Upper lobe of left lung (tissue), 6 donors: ENCODE data around the gene GALNT11. TPM values are rescaled to one million over a fixed set of nuclear protein-coding genes. Genes with fewer than 3 reads are reported as not detected.
"Not testable (repeated sequence)": the region's sequence is repeated elsewhere in the genome, so short reads cannot be mapped to it uniquely, and the experiment has no call there.

Experiments
- ATAC-seq, 2 donors: fragments of 200-7000 bp; cut with Tn5 transposase; one replicate each; pipeline ENCODE4 v1.9.1; 2022; ENCODE audit warnings: mild to moderate bottlenecking in 2 of 2, moderate library complexity in 2 of 2; ENCODE audit not compliant: low FRiP score in 2 of 2
- DNase-seq, 2 donors: peaks; one replicate each; pipeline ENCODE4 v3.0.0-alpha.2; 2019 to 2020
- H3K27ac ChIP-seq, 4 donors: fragments of 200-600 bp; sonication (generic); one replicate each; pipeline ENCODE4 v1.5.1; 2016 to 2019
- H3K27me3 ChIP-seq, 4 donors: fragments of 200-600 bp; sonication (generic); one replicate each; pipeline ENCODE4 v1.5.1; 2017 to 2019
- H3K36me3 ChIP-seq, 4 donors: fragments of 200-600 bp; sonication (generic); one replicate each; pipeline ENCODE4 v1.5.1; 2016 to 2019
- H3K4me1 ChIP-seq, 4 donors: fragments of 200-600 bp; sonication (generic); one replicate each; pipeline ENCODE4 v1.5.1; 2018 to 2019
- H3K4me3 ChIP-seq, 4 donors: fragments of 200-600 bp; sonication (generic); one replicate each; pipeline ENCODE4 v1.5.1; 2017 to 2019; ENCODE audit warnings: mild to moderate bottlenecking in 2 of 4, moderate library complexity in 1 of 4
- H3K9me3 ChIP-seq, 4 donors: fragments of 200-600 bp; sonication (generic); one replicate each; pipeline ENCODE4 v1.5.1; 2018 to 2019
- EP300 ChIP-seq, 4 donors: sonication (generic); formaldehyde crosslinking; IDR thresholded peaks; one replicate each; pipeline ENCODE4 v1.5.1; 2017; ENCODE audit warnings: antibody characterized with exemption in 4 of 4, control low read depth in 2 of 4
- POLR2A ChIP-seq, 4 donors: fragments of 450-650 bp; IDR thresholded peaks; one replicate each; pipeline ENCODE4 v1.5.1; 2016 to 2017; ENCODE audit warnings: antibody characterized with exemption in 4 of 4, mild to moderate bottlenecking in 2 of 4
- POLR2AphosphoS5 ChIP-seq, 2 donors: sonication (generic); formaldehyde crosslinking; IDR thresholded peaks; one replicate each; pipeline ENCODE4 v1.5.1; 2017; ENCODE audit warnings: antibody characterized with exemption in 2 of 2
- WGBS, 2 donors: methylation state at CpG; one replicate each; pipeline ENCODE4 v1.1.5; 2017 to 2018; 5-methylcytosine and 5-hydroxymethylcytosine counted together
- total RNA-seq, 6 donors: library from RNA; depleted of rRNA in 4 of 6; stranded (reverse); fragments of >200 nt in 4 of 6; gene quantifications; one replicate each; pipeline versions ENCODE4 v1.1.0 to v1.2.1, GENCODE V29; 2016 to 2021
- TF ChIP-seq, protein P1 (sequence below), 6 experiments: fragments of 450-650 bp in 4 of 6; fragments of 200-600 bp in 2 of 6; sonication (generic) in 2 of 6; IDR thresholded peaks; one replicate each; pipeline ENCODE4 v1.5.1; 2016 to 2019; ENCODE audit warnings: antibody characterized with exemption in 6 of 6
- donor health status: DM: no; HTN: no; CAD: no; lungs with moderate emphysema.
- donor health status: DM: no; HTN: yes; CAD: no; lungs with severe emphysema.

GALNT11 gene
- total RNA-seq, 6 donors from 2014 or later, result 31.2 to 63.8 (median 43.2) TPM

DNA sequence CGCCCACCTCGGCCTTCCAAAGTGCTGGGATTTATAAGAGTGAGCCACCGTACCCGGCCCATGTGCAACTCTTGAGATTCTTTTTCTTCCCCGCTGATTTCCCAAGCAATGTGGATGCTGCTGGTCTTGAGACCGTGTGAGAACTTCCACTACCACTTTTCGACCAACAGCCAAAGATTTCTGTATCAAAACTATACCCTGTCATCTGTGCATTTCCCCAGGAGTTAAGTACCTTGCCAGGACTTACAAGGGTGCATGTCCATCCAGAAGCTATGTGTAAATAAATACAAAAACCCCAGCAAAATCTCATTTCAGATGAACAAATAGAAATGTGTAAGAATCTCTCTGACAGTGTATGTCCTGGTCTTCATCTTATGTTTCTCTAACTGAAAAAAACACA is 9.9 kb upstream of the GALNT11 start:
- Histone ChIP-seq H3K36me3 (no peaks in the 10 kb centered on the region), H3K27me3 (no peaks in the 10 kb centered on the region), H3K4me1 (no peaks in the 10 kb centered on the region), H3K27ac (no peak overlapping the region), H3K9me3 (no peaks in the 10 kb centered on the region), H3K4me3 (no peak overlapping the region)
- DNase-seq (no peak), ATAC-seq (no peak)
- TF ChIP-seq POLR2AphosphoS5 (IDR thresholded peaks at IDR 0.05) (no peak), POLR2A (IDR thresholded peaks at IDR 0.05) (no peak), EP300 (IDR thresholded peaks at IDR 0.05) (no peak)
- TF ChIP-seq, protein P1, sequence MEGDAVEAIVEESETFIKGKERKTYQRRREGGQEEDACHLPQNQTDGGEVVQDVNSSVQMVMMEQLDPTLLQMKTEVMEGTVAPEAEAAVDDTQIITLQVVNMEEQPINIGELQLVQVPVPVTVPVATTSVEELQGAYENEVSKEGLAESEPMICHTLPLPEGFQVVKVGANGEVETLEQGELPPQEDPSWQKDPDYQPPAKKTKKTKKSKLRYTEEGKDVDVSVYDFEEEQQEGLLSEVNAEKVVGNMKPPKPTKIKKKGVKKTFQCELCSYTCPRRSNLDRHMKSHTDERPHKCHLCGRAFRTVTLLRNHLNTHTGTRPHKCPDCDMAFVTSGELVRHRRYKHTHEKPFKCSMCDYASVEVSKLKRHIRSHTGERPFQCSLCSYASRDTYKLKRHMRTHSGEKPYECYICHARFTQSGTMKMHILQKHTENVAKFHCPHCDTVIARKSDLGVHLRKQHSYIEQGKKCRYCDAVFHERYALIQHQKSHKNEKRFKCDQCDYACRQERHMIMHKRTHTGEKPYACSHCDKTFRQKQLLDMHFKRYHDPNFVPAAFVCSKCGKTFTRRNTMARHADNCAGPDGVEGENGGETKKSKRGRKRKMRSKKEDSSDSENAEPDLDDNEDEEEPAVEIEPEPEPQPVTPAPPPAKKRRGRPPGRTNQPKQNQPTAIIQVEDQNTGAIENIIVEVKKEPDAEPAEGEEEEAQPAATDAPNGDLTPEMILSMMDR (IDR thresholded peaks at IDR 0.05), result no peak
- 92 to 96% methylated on average over 7 of the region's 7 CpGs for WGBS, 2 donors

DNA sequence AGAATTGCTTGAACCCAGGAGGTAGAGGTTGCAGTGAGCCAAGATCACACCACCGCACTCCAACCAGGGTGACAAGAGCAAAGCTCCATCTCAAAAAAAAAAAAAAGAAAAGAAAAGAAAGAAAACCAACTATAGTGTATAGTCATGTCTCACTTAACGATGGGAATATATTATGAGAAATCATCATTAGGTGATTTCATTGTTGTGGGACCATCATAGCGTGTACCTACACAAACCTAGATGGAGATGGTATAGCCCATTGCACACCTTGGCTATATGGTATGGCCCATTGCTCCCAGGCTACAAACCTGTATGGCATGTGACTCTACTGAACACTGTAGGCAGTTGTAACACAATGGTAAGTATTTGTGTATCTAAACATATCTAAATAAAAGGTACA is 8.5 kb upstream of the GALNT11 start:
- DNase-seq (no peak), ATAC-seq (no peak)
- H3K4me1 ChIP-seq, result no peaks in the 10 kb centered on the region
- no peaks in the 10 kb centered on the region for H3K27me3 ChIP-seq
- TF ChIP-seq POLR2A (IDR thresholded peaks at IDR 0.05), result no peak
- 96 to 97% methylated on average over 3 of the region's 3 CpGs for WGBS, 2 donors
- H3K9me3 ChIP-seq, result no peaks in the 10 kb centered on the region
- H3K4me3 ChIP-seq, result no peak overlapping the region
- no peaks in the 10 kb centered on the region for H3K36me3 ChIP-seq
- H3K27ac ChIP-seq, result no peak overlapping the region

DNA sequence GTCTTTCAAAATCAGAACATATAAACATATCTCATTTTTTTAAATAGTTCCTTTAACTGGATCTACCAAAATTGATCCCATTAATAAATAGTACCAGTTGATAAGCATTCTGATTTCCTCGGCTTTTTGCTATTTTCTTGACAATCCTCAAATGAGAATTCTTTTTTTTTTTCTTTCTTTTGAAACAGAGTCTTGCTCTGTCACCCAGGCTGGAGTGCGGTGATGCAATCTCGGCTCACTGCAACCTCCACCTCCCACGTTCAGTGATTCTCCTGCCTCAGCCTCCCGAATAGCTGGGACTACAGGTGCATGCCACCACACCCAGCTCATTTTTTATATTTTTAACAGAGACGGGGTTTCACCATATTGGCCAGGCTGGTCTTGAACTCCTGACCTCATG is 7.8 kb upstream of the GALNT11 start:
- not testable (repeated sequence) for H3K36me3 ChIP-seq, ATAC-seq, H3K27ac ChIP-seq, H3K4me1 ChIP-seq, H3K9me3 ChIP-seq, H3K4me3 ChIP-seq, H3K27me3 ChIP-seq, DNase-seq
- WGBS, 2 donors, result 90 to 91% methylated on average over 6 of the region's 6 CpGs

DNA sequence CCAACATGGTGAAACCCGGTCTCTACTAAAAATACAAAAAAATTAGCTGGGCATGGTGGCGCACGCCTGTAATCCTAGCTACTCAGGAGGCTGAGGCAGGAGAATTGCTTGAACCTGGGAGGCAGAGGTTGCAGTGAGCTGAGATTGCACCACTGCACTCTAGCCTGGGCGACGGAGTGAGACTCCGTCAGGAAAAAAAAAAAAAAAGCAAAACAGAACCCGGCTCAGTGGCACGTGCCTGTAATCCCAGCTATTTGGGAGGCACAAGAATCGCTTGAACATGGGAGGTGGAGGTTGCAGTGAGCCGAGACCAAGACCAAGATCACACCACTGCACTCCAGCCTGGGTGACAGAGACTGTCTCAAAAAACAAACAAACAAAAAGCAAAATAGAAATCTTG is 3.7 kb upstream of the GALNT11 start:
- not testable (repeated sequence) for DNase-seq, H3K36me3 ChIP-seq, H3K27me3 ChIP-seq, H3K9me3 ChIP-seq, H3K4me3 ChIP-seq, ATAC-seq, H3K27ac ChIP-seq
- peaks cover 7 to 11% (median 8%) of the 10 kb centered on the region in 4 donors for H3K4me1 ChIP-seq
- WGBS, 2 donors, result 80 to 84% methylated on average over 10 of the region's 10 CpGs

DNA sequence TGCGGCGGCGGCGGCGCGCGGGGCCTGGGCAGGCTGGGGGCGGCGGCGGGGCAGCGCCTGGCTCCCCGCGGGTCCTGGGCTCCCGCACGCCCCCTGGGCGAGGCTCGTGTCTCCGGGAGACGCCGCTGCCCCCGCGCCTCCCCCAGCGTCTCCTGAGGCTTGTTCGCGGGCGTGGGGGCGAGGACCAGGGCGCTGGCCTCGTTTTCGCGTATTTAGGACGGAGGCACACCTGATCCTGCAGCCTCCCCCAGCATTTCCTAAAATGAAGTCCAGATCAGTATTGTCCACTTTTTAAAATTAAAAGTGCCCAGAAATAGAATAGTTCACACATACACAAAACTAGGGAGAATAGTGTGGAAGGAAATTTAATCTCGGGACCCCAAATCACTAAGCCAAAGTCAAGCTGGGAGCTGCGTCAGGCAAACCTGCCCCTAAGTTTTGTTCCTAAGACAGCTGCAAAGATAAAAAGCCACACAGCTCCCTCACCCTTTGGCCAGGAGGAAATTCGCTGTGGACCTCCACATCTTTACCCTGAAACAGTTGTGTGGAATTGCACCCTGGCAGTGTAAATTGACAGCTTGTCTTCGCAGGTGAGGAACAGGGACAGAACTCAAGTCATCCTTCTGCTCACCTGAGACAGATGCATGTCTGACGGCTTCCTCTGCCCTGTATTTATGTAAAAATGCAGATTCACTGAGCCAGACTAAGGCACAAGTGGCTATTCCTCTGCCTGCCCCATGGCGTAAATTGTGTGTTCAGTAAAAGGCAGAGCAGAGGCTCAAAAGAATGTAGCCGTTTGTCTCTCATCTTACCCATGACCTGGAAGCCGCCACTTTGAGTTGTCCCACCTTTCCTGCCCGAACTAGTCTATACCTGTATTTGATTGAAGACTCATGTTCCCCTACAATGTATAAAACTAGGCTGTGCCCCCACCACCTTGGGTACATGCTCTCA is 740 bp downstream of the GALNT11 start:
- H3K4me3 ChIP-seq, result peak overlapping the region; percentile 61 to 78 (median 76)
- H3K9me3 ChIP-seq, result no peaks in the 10 kb centered on the region
- H3K27me3 ChIP-seq, result no peaks in the 10 kb centered on the region
- H3K36me3 ChIP-seq, result peaks cover 0 to 13% (median 1%) of the 10 kb centered on the region in 4 donors
- DNase-seq, result no peak
- peak in 1 of 2 donors; percentile 83 for ATAC-seq
- H3K4me1 ChIP-seq, result peaks cover 21 to 29% (median 26%) of the 10 kb centered on the region in 4 donors
- peak overlapping the region; percentile 85 to 94 (median 87) for H3K27ac ChIP-seq
- WGBS, 2 donors, result 23 to 42% methylated on average over 14 to 25 of the region's 41 CpGs
- TF ChIP-seq EP300 (IDR thresholded peaks at IDR 0.05) (no peak), POLR2AphosphoS5 (IDR thresholded peaks at IDR 0.05) (no peak)
- TF ChIP-seq, protein P1 (IDR thresholded peaks at IDR 0.05), result peak in 1 of 6 experiments; percentile 0

DNA sequence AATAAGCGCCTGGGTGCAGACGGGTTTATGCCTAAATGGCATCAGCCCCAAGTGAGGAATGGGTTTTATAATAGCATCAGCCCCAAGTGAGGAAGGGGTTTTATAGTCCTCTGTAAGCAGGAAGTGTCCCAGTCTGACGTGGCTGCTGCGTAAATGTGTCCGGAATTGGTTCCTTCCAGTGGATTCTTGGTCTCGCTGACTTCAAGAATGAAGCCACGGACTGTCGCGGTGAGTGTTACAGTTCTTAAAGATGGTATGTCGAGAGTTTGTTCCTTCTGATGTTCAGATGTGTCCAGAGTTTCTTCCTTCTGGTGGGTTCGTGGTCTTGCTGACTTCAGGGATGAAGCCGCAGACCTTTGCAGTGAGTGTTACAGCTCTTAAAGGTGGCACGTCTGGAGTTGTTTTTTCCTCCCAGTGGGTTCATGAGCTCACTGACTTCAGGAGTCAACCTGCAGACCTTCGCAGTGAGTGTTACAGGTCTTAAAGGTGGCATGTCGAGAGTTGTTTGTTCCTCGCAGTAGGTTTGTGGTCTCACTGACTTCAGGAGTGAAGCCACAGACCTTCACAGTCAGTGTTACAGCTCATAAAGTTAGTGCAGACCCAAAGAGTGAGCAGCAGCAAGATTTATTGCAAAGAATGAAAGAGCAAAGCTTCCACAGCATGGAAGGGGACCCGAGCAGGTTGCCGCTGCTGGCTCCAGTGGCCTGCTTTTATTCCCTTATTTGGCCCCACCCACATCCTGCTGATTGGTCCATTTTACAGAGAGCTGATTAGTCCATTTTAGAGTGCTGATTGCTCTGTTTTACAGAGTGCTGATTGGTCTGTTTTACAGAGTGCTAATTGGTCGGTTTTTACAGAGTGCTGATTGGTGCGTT is 2.3 kb downstream of the GALNT11 start:
- WGBS, 2 donors, result 95 to 97% methylated on average over 20 of the region's 20 CpGs

More for the DNA sequence above, 2.3 kb downstream of the GALNT11 start:
- Histone ChIP-seq H3K36me3 (peaks cover 0 to 13% (median 1%) of the 10 kb centered on the region in 4 donors), H3K4me1 (peaks cover 21 to 29% (median 26%) of the 10 kb centered on the region in 4 donors)
- not testable (repeated sequence) for H3K27me3 ChIP-seq, DNase-seq, H3K27ac ChIP-seq, H3K9me3 ChIP-seq, ATAC-seq, H3K4me3 ChIP-seq
